SW 1271 (cell line): ENCODE data around the gene C1orf74.

Experiments used
- DNase-seq, 2 experiments: peaks; one replicate each; lab custom pipeline; 2025; lab: John Stamatoyannopoulos, UW

The C1orf74 gene

DNA sequence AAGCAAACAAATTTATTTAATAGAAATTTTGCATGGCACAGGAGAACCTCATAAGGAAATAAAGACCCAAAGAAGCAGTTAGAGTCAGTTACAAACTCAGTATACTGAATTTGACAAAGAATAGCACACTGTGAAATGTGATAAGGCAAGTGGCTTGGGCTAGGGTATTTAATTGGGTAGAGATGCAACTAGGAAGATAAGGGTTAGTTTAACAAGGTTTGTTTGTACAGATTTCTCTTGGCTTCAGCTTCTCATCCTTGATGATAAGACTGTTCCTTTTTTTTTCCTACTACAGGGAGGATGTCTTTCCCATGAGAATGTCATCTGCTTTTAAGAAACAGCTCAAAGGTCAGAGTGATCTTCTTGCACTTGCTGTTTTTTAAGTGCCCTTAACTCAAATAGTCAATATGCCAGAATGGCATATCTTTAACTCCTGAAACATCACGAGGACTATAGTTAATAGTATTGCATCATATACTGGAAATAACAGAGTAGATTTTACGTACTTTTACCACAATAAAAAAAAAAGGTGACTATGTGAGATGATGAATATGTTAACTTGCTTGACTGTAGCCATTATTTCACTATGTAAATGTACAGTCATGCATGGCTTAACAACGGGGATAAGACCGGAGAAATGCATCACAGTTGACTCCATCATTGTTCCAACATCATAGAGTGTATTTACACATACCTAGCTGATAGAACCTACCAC lies 37.8 kb downstream of the C1orf74 start:
- DNase-seq: no peak

GRCh38 chr1:209743145-209743482 lies 41.2 kb downstream of the C1orf74 start:
- DNase-seq: no peak

DNA sequence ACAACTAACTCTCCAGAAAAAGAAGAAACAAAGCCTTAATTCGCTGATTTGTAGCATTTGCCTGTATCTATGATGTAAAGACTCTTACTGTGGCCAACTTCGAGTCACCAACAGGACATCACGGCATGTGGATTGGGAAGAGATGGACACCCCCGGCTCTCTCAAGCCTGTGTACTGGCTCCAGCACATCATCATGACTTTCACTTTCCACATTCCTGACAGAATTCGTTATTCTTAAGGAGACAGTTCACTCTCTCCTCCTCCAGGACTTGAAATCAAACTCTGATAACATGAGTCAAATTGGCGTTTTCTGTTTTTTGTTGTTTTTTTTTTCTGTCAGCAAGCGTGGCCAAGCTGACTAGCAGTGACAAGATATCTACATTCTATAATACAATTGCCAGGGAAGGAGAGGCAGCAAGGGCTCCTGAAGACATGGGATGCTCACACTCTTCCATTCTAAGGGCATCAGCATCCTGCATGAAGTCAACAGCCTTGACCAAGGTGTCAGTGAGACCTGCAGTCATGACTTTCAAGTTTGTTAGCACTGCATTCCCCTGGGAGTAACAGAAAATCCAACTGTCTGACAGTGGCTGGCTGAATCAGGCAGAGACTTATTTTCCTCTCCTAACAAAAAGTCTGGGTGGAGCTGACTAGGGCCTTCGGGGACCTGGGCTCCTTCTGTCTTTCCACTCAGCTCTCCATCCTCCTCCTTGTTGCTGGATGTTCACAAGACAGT lies 41.8 kb downstream of the C1orf74 start:
- DNase-seq: no peak

DNA sequence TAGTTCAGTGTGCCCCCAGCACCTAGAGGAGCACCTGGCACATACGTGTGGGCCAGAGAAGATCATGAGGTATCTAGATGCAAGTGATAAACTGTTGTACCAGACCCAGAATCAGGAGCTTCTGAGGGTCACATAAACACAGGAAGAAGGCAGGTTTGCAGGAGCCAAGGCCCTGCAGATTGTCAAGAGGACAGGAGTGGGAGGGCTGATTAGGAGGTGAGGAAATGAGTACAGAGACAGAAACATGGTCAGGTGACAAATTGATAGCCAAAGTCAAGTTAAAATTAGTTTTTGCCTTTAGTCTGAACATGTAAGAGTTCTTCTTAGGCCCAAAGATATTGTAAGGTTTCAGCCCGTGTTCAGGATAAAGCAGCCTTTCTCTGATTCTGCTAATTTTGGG lies 42.5 kb downstream of the C1orf74 start:
- DNase-seq: no peak

GRCh38 chr1:209741193-209741592 lies 43.2 kb downstream of the C1orf74 start:
- DNase-seq: no peak

- no peak for DNase-seq
These were observed 46.1 kb downstream of the C1orf74 start for GRCh38 chr1:209738270-209738669.

DNA sequence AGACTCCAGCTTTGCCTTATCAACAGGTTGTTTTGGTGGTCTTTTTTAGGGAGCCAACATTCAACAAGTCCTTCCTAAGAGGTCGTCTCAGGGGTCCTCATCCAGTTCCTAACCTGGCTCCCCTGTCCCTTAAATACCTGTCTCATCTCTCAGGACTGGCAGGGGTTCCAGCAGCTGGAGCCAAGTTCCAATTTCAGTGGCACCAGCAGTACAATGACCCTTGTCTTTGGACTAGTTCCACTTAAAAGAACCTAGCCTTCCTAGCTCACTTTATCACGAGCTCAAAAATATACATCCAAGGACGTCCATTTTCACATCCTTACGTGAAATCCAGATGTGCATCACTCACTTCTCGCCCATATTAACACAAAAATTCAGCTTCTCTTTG lies 47.2 kb downstream of the C1orf74 start:
- no peak for DNase-seq

- DNase-seq: no peak
These were observed 47.8 kb downstream of the C1orf74 start for GRCh38 chr1:209736490-209737117.

DNA sequence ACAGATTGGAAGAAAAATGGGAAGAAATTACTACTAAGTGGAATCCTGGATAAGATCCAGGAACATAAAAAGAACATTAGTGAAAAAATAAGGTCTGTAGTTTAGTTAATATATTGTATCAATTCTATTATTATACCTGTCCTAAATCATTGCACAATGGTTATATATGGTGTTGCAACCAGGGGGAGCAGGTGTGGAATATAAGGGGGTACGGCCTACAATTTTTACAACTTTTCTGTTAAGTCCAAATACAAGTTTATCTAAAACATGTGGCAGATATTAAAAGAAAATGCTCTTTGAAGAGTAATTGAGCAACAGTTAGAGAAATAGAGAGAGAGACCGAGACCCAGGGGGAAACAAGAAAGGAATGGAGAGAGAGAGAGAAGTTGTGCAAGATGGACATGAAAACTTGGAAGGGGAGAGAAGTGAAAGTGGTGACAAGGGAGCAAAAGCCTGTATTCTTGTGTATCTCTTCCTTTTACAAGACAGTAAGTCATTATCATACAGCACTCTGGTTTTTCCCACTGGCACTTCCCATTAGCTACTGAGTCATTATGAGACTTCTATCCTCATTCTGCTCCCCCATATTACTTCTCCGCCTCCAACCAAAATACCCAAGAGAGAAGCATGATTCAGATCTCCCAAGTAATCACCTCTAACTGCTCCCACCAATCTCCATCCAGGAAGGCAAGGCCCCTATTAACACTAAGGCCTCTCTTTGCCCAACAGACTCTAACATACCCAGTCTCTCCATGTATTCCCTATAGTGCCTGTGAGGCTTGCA lies 50.8 kb downstream of the C1orf74 start:
- no peak for DNase-seq

DNA sequence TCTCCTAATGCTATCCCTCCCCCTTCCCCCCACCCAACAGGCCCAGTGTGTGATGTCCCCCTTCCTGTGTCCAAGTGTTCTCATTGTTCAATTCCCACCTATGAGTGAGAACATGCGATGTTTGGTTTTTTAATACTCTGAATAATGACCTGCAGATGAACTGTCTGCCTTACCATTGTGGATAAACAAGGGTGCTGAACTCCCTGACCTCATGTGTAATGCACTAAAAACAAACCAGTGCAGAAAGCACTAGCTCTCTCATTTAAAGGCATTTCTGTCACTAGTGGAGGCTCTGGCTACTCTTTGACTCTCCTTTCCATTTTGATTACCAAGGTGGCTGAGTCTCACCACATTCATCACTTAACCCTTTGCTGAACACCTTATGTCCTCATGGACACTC lies 51.6 kb downstream of the C1orf74 start:
- no peak for DNase-seq

- DNase-seq: no peak
These were observed 54.9 kb downstream of the C1orf74 start for GRCh38 chr1:209729436-209729835.
